CD4-positive, alpha-beta T cell (primary cell): ENCODE measurements around the gene FUT8. TPM values are rescaled to one million over a fixed set of nuclear protein-coding genes. Genes with fewer than 3 reads are reported as not detected.
"Not testable (repeated sequence)": the region's sequence is repeated elsewhere in the genome, so short reads cannot be mapped to it uniquely, and the experiment has no call there.

Experiments used
- ATAC-seq: fragments of 200-7000 bp; cut with Tn5 transposase; one replicate; pipeline ENCODE4 v1.10.0; 2022; ENCODE audit warnings: mild to moderate bottlenecking; ENCODE audit not compliant: poor library complexity
- CTCF ChIA-PET: fragments of 350-600 bp; sonication (Branson Sonifier 250); formaldehyde crosslinking; loops from one replicate; lab custom pipeline; 2021; ENCODE audit warnings: antibody characterized with exemption, inconsistent platforms; lab: Charles Lee
- POLR2A ChIA-PET: fragments of 350-600 bp; sonication (Branson Sonifier 250); formaldehyde crosslinking; loops from one replicate; lab custom pipeline; 2021; ENCODE audit warnings: antibody characterized with exemption, inconsistent platforms; lab: Charles Lee
- DNase-seq, 14 experiments: peaks; one replicate each; pipeline ENCODE4 v3.0.0-alpha.2; 2013 to 2020; ENCODE audit warnings: mixed read lengths in 2 of 14
- H3K27ac ChIP-seq, 2 donors: one replicate each; pipeline versions ENCODE4 v1.5.1 to v1.7.0; 2013; ENCODE audit warnings: low read length in 2 of 2, low read depth in 1 of 2, mild to moderate bottlenecking in 1 of 2
- H3K27me3 ChIP-seq, 2 experiments: 1 replicate in 1 of 2; 2 replicates in 1 of 2; pipeline versions ENCODE4 v1.6.1 to v1.7.0; 2013; ENCODE audit warnings: low read length in 2 of 2, control low read depth in 1 of 2, mild to moderate bottlenecking in 1 of 2, moderate library complexity in 1 of 2; ENCODE audit not compliant: insufficient read depth in 2 of 2, control insufficient read depth in 1 of 2
- H3K36me3 ChIP-seq: one replicate; pipeline ENCODE4 v1.6.1; 2013; ENCODE audit warnings: low read length, control low read depth; ENCODE audit not compliant: insufficient read depth
- H3K4me1 ChIP-seq: one replicate; pipeline ENCODE4 v1.6.1; 2013; ENCODE audit warnings: low read length, control low read depth; ENCODE audit not compliant: insufficient read depth
- H3K4me3 ChIP-seq: one replicate; pipeline ENCODE4 v1.5.1; 2013; ENCODE audit warnings: mild to moderate bottlenecking, low read length, moderate library complexity
- H3K9me3 ChIP-seq, 2 experiments: 1 replicate in 1 of 2; 2 replicates in 1 of 2; pipeline versions ENCODE4 v1.6.1 to v1.7.0; 2013; ENCODE audit warnings: low read length in 2 of 2, mild to moderate bottlenecking in 2 of 2, control low read depth in 1 of 2, moderate library complexity in 1 of 2; ENCODE audit not compliant: control insufficient read depth in 1 of 2, insufficient read depth in 1 of 2
- H3K27ac Mint-ChIP-seq: one replicate; pipeline ENCODE4 v1.8.0; 2020; ENCODE audit warnings: mixed read lengths
- H3K27me3 Mint-ChIP-seq: one replicate; pipeline ENCODE4 v1.8.0; 2021; ENCODE audit warnings: mixed read lengths
- H3K36me3 Mint-ChIP-seq: one replicate; pipeline ENCODE4 v1.8.0; 2021; ENCODE audit warnings: low read depth, mixed read lengths
- H3K4me1 Mint-ChIP-seq: one replicate; pipeline ENCODE4 v1.8.0; 2021; ENCODE audit warnings: low read depth, mixed read lengths
- H3K4me3 Mint-ChIP-seq: one replicate; pipeline ENCODE4 v1.8.0; 2020; ENCODE audit warnings: mild to moderate bottlenecking, mixed read lengths
- H3K9me3 Mint-ChIP-seq: one replicate; pipeline ENCODE4 v1.8.0; 2020; ENCODE audit warnings: mixed read lengths
- CTCF ChIP-seq: fragments of 200-600 bp; IDR thresholded peaks from one replicate; pipeline ENCODE4 v1.8.0; 2022; ENCODE audit warnings: antibody characterized with exemption, mild to moderate bottlenecking
- intact Hi-C, 2 experiments: fragments of 100-400 bp; cut with DNase I in 1 of 2; cut with micrococcal nuclease in 1 of 2; formaldehyde crosslinking; loops; one replicate each; pipeline versions ENCODE4 v1.15.1 to v1.9.0; 2023 to 2025; cut with DNase I, micrococcal nuclease
- total RNA-seq, 174 experiments: library from RNA in 2 of 174; stranded (reverse) in 2 of 174; gene quantifications; one replicate each; pipeline ENCODE4 v1.2.3 and lab custom pipeline; 2021 to 2026

The FUT8 gene
- total RNA-seq, 2 experiments from 2014 or later: 31.3 to 39.1 TPM

- Histone ChIP-seq H3K27me3 (no peaks in the 10 kb centered on the region), H3K27ac (no peak overlapping the region), H3K4me3 (no peak overlapping the region), H3K9me3 (no peaks in the 10 kb centered on the region), H3K4me1 (no peaks in the 10 kb centered on the region), H3K36me3 (peaks cover 21% of the 10 kb centered on the region)
- ATAC-seq: no peak
- CTCF ChIA-PET: no interaction called here
- no peak overlapping the region for H3K4me3 Mint-ChIP-seq
- intact Hi-C loops: loop anchor here in 1 of 2 experiments (10.0 kb wide), 1 partner anchor 464 kb away; no protein-coding TSS in a partner anchor
- no peaks in the 10 kb centered on the region for H3K27me3 Mint-ChIP-seq
- DNase-seq: no peak
- TF ChIP-seq CTCF: no peak
- POLR2A ChIA-PET: no interaction called here
- peaks cover 7% of the 10 kb centered on the region for H3K36me3 Mint-ChIP-seq
- H3K4me1 Mint-ChIP-seq: peaks cover 7% of the 10 kb centered on the region
- H3K9me3 Mint-ChIP-seq: no peaks in the 10 kb centered on the region
- H3K27ac Mint-ChIP-seq: no peak overlapping the region
Observed at GRCh38 chr14:65628664-65629063, 216.1 kb downstream of the FUT8 start.

- Histone ChIP-seq H3K27ac (no peak overlapping the region), H3K4me1 (no peaks in the 10 kb centered on the region), H3K4me3 (no peak overlapping the region), H3K27me3 (no peaks in the 10 kb centered on the region), H3K9me3 (no peaks in the 10 kb centered on the region), H3K36me3 (peaks cover 21% of the 10 kb centered on the region)
- ATAC-seq: no peak
- peaks cover 22% of the 10 kb centered on the region for H3K4me1 Mint-ChIP-seq
- no peaks in the 10 kb centered on the region for H3K27me3 Mint-ChIP-seq
- TF ChIP-seq CTCF: no peak
- POLR2A ChIA-PET: interaction anchor here (0.6 kb wide), 5 partner anchors 21 to 256 kb away, joined by 3 to 4 read pairs (median 3); no protein-coding TSS in a partner anchor
- H3K9me3 Mint-ChIP-seq: no peaks in the 10 kb centered on the region
- H3K36me3 Mint-ChIP-seq: peaks cover 19% of the 10 kb centered on the region
- H3K27ac Mint-ChIP-seq: no peak overlapping the region
- no peak for DNase-seq
- H3K4me3 Mint-ChIP-seq: no peak overlapping the region
- intact Hi-C loops: no loop called here
- CTCF ChIA-PET: no interaction called here
Observed at GRCh38 chr14:65631040-65631439, 218.5 kb downstream of the FUT8 start.

- intact Hi-C loops: no loop called here
- H3K27me3 Mint-ChIP-seq: no peaks in the 10 kb centered on the region
- Histone ChIP-seq H3K9me3 (no peaks in the 10 kb centered on the region), H3K4me3 (no peak overlapping the region), H3K27me3 (no peaks in the 10 kb centered on the region), H3K27ac (no peak overlapping the region), H3K36me3 (peaks cover 21% of the 10 kb centered on the region), H3K4me1 (peaks cover under 1% of the 10 kb centered on the region)
- ATAC-seq (no peak), DNase-seq (no peak)
- ChIA-PET CTCF (no interaction called here), POLR2A (no interaction called here)
- H3K4me1 Mint-ChIP-seq: peaks cover 34% of the 10 kb centered on the region
- H3K27ac Mint-ChIP-seq: no peak overlapping the region
- H3K4me3 Mint-ChIP-seq: no peak overlapping the region
- no peak for TF ChIP-seq CTCF
- peaks cover 25% of the 10 kb centered on the region for H3K36me3 Mint-ChIP-seq
- no peaks in the 10 kb centered on the region for H3K9me3 Mint-ChIP-seq
Observed at GRCh38 chr14:65632487-65632886, 220.0 kb downstream of the FUT8 start.

- H3K36me3 ChIP-seq: peaks cover 21% of the 10 kb centered on the region
- ATAC-seq, POLR2A ChIA-PET: not testable (repeated sequence)
Observed at GRCh38 chr14:65633666-65634065, 221.1 kb downstream of the FUT8 start.

More at GRCh38 chr14:65633666-65634065, 221.1 kb downstream of the FUT8 start:
- H3K27ac ChIP-seq, H3K9me3 Mint-ChIP-seq, H3K27me3 ChIP-seq, H3K27ac Mint-ChIP-seq, H3K4me3 Mint-ChIP-seq, CTCF ChIA-PET, DNase-seq, intact Hi-C loops, H3K9me3 ChIP-seq, H3K4me1 ChIP-seq, H3K4me3 ChIP-seq, H3K27me3 Mint-ChIP-seq: not testable (repeated sequence)
- Mint-ChIP-seq H3K36me3 (peaks cover 29% of the 10 kb centered on the region), H3K4me1 (peaks cover 39% of the 10 kb centered on the region)
